Left ventricle myocardium inferior (tissue), 1 donor: ENCODE measurements around the gene ACOT13. TPM values are rescaled to one million over a fixed set of nuclear protein-coding genes. Genes with fewer than 3 reads are reported as not detected.
"Not testable (repeated sequence)": the region's sequence is repeated elsewhere in the genome, so short reads cannot be mapped to it uniquely, and the experiment has no call there.

Source experiments
- DNase-seq: peaks from one replicate; pipeline ENCODE4 v3.0.0-alpha.2; 2020
- H3K27ac ChIP-seq: fragments of 200-600 bp; replicated peaks from 2 replicates; pipeline ENCODE4 v1.8.0; 2021
- H3K27me3 ChIP-seq: fragments of 200-600 bp; 2 replicates; pipeline ENCODE4 v1.8.0; 2021; ENCODE audit warnings: low read depth
- H3K36me3 ChIP-seq: fragments of 200-600 bp; 2 replicates; pipeline ENCODE4 v1.8.0; 2021
- H3K4me1 ChIP-seq: fragments of 200-600 bp; 2 replicates; pipeline ENCODE4 v1.8.0; 2021
- H3K4me3 ChIP-seq: fragments of 200-600 bp; 2 replicates; pipeline ENCODE4 v1.8.0; 2021; ENCODE audit warnings: mild to moderate bottlenecking, moderate library complexity
- H3K9me3 ChIP-seq: fragments of 200-600 bp; replicated peaks from 2 replicates; pipeline ENCODE4 v1.8.0; 2021
- intact Hi-C: fragments of 100-400 bp; cut with micrococcal nuclease; formaldehyde crosslinking; loops from one replicate; pipeline ENCODE4 v1.11.0; 2022
- total RNA-seq: library from RNA; stranded (reverse); fragmentation: NEBNext Ultra II Directional; extraction: Animal tissue kit (Norgen Biotek cat#: 25700); gene quantifications from one replicate; pipeline ENCODE4 v1.2.1, GENCODE V29; 2021
- TF ChIP-seq, protein P1 (sequence below): fragments of 200-600 bp; IDR thresholded peaks from 2 replicates; pipeline ENCODE4 v1.8.0; 2021; ENCODE audit warnings: antibody characterized with exemption, mild to moderate bottlenecking, borderline replicate concordance
- donor health status: DM: no; HTN: yes; CAD: no; lungs with severe emphysema.

The ACOT13 gene
- total RNA-seq, 1 donor from 2014 or later: 59.2 TPM

DNA sequence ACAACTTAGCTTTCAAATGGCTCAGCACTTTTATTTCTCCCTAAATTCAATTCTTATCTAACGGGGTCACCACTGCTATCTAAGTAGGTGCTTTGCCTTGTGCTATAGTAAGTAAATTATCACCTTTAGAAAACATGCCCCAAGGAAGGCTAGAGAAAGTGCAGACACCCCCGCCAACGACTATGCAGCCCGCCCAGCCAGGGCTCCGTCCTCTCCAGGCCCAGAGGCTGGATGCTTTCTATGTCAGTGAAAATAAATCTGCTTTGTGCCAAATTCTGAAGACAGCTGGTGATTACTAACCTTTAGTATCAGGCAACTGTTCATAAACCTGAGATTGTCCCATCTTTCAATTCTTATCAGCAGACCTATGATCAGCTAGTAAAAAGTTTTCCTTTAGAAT lies 35.2 kb upstream of the ACOT13 start:
- TF ChIP-seq, protein P1, sequence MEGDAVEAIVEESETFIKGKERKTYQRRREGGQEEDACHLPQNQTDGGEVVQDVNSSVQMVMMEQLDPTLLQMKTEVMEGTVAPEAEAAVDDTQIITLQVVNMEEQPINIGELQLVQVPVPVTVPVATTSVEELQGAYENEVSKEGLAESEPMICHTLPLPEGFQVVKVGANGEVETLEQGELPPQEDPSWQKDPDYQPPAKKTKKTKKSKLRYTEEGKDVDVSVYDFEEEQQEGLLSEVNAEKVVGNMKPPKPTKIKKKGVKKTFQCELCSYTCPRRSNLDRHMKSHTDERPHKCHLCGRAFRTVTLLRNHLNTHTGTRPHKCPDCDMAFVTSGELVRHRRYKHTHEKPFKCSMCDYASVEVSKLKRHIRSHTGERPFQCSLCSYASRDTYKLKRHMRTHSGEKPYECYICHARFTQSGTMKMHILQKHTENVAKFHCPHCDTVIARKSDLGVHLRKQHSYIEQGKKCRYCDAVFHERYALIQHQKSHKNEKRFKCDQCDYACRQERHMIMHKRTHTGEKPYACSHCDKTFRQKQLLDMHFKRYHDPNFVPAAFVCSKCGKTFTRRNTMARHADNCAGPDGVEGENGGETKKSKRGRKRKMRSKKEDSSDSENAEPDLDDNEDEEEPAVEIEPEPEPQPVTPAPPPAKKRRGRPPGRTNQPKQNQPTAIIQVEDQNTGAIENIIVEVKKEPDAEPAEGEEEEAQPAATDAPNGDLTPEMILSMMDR: no peak
- intact Hi-C loops: no loop called here

DNA sequence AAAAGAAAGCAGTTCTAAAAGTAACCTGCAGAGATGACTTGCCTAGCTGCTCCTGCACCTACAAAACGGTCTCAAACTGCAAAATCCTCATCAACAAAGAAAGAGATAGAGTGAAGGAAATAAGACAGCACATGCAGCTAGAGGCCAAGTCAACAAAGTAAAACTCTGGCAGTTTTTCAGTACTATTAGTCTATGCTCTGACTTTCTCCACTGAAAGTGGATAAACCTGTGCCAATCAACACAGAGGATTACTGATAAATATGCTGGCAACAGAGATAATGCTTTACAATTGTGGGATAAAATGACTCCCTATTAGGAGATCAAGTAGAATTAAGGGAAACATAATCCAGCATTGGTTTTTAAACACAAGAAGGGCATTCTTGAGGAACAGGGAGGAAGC lies 34.3 kb upstream of the ACOT13 start:
- TF ChIP-seq, protein P1: no peak
- peaks cover 2% of the 10 kb centered on the region for H3K27me3 ChIP-seq
- H3K4me1 ChIP-seq: peaks cover 12% of the 10 kb centered on the region
- intact Hi-C loops: no loop called here
- peaks cover 19% of the 10 kb centered on the region for H3K9me3 ChIP-seq
- no peak for DNase-seq
- H3K4me3 ChIP-seq: no peak overlapping the region
- H3K36me3 ChIP-seq: no peaks in the 10 kb centered on the region
- no peak overlapping the region for H3K27ac ChIP-seq

More for the DNA sequence above, 35.2 kb upstream of the ACOT13 start:
- no peak for DNase-seq
- Histone ChIP-seq H3K4me1 (peaks cover 12% of the 10 kb centered on the region), H3K9me3 (peaks cover 12% of the 10 kb centered on the region), H3K4me3 (no peak overlapping the region), H3K27me3 (no peaks in the 10 kb centered on the region), H3K27ac (no peak overlapping the region), H3K36me3 (no peaks in the 10 kb centered on the region)

- intact Hi-C loops: no loop called here
- Histone ChIP-seq H3K4me1 (peaks cover 1% of the 10 kb centered on the region), H3K4me3 (no peak overlapping the region), H3K36me3 (no peaks in the 10 kb centered on the region), H3K27me3 (peaks cover 22% of the 10 kb centered on the region), H3K9me3 (peaks cover 23% of the 10 kb centered on the region), H3K27ac (no peak overlapping the region)
- no peak for DNase-seq
- TF ChIP-seq, protein P1: no peak
These were observed 30.2 kb upstream of the ACOT13 start for GRCh38 chr6:24636681-24637080.

DNA sequence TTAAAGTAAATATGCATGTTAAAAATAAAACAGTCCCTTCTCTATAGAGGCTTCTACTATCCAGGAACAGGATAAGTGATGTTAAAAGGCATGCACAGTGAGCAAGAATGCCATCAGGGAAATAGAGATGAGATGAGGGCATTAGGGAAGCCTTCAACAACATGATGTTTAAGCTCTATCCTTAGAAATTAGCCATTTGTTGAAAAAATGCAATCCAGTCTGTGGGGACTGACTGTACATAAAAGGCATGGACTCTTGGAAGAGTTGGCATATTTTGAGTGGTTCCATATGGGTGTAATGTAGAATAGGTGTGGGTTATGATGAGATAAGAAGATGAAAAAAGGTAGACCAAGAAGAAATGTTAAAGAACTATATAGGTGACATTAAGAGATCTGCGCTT lies 26.7 kb upstream of the ACOT13 start:
- peaks cover 50% of the 10 kb centered on the region for H3K27me3 ChIP-seq
- TF ChIP-seq, protein P1: no peak
- no peak for DNase-seq
- H3K9me3 ChIP-seq: peaks cover 20% of the 10 kb centered on the region
- no peak overlapping the region for H3K27ac ChIP-seq
- H3K4me1 ChIP-seq: peaks cover under 1% of the 10 kb centered on the region
- H3K36me3 ChIP-seq: no peaks in the 10 kb centered on the region
- no peak overlapping the region for H3K4me3 ChIP-seq
- intact Hi-C loops: no loop called here

DNA sequence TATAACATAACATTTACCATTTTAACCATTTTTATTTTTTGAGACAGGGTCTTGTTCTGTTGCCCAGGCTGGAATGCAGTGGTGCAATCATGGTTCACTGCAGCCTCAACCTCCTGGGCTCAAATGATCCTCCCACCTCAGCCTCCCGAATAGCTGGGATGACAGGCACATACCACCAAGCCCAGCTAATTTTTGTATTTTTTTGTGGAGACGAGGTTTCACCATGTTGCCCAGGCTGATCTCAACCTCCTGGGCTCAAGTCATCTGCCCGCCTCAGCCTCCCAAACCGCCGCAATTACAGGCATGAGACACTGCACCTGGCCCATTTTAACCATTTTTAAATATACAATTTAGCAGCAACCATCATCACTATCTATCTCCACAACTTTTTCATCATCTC lies 26.2 kb upstream of the ACOT13 start:
- intact Hi-C loops: not testable (repeated sequence)

GRCh38 chr6:24642061-24642460 lies 24.8 kb upstream of the ACOT13 start:
- Histone ChIP-seq H3K27ac (no peak overlapping the region), H3K27me3 (peaks cover 51% of the 10 kb centered on the region), H3K9me3 (peaks cover 7% of the 10 kb centered on the region), H3K36me3 (no peaks in the 10 kb centered on the region), H3K4me3 (no peak overlapping the region), H3K4me1 (peaks cover 12% of the 10 kb centered on the region)
- TF ChIP-seq, protein P1: no peak
- intact Hi-C loops: no loop called here
- DNase-seq: no peak

More for the DNA sequence above, 26.2 kb upstream of the ACOT13 start:
- Histone ChIP-seq H3K9me3 (peaks cover 15% of the 10 kb centered on the region), H3K27me3 (peaks cover 51% of the 10 kb centered on the region)
- not testable (repeated sequence) for H3K4me3 ChIP-seq, H3K27ac ChIP-seq, DNase-seq, H3K36me3 ChIP-seq, H3K4me1 ChIP-seq
